Measurements from ENCODE around the gene HOXA10.

HOXA10 gene

DNA sequence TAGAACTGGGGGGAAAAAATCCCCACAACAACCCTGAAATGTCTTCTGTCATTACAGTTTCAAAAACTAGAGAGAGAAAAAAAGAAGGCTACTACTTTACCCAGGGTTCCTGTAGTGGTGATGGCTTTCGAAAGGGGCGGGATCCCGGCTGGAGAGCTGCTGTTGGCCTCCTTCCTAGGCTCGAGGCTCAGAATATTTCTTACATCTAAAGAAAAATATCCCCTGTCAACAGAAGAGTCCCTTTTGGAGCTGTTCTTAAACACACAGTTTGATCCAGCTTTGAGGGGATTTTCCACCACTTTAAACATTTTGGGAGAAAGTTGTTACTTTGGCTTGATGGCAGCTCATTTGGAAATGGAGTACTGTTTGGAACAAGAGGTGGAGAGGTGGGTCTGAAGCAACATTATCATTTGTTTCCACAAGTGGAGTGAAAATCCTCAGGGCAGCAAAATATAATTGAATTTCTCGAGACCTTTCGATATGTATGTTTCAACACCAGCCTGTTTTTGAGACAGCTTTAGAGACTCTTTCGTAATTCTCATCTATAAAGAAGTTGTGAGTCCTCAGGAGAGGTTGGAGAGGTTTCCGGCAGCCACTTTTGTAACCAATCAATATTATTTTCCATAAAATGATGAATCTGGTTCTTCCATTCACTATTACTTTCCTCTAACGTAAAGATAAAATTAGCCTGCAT lies 20.7 kb upstream of the HOXA10 start:
- H3K36me3 ChIP-seq (ENCODE audit: insufficient read depth, low read length), result no peaks in the 10 kb centered on the region
- H3K4me1 ChIP-seq (ENCODE audit: insufficient read depth, low read length), result peaks cover 15% of the 10 kb centered on the region
- H3K9me3 ChIP-seq (ENCODE audit: low read length), result no peaks in the 10 kb centered on the region
- H3K4me3 ChIP-seq (ENCODE audit: low read depth in 1 of 2, low read length in 2 of 2), result peak overlapping the region; percentile 9 to 92
- H3K27ac ChIP-seq (ENCODE audit: low read depth, low read length), result peak overlapping the region; percentile 97
- peak overlapping the region; percentile 94 for H3K9ac ChIP-seq (ENCODE audit: low read length)
- H3K27me3 ChIP-seq (ENCODE audit: control insufficient read depth in 1 of 2, insufficient read depth in 2 of 2, low read length in 2 of 2), result peaks cover 12 to 23% of the 10 kb centered on the region in 2 donors

DNA sequence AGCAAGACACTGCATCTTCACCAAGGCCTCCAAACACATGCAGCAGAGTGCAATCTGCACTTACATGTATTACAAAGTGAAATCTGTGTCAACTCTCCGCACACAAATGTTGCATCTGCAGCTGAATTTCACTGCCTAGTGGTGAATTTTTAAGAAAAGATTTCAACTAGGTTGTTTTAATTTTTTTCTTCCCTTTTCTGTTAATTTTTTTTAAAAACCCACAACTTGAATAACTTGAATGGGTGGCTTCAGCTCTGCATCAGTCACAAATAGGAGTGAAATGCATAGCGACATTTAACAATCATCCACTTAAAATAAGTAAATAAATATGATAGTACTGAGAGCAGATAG lies 19.9 kb upstream of the HOXA10 start:
- H3K4me3 ChIP-seq (ENCODE audit: low read depth in 1 of 2, low read length in 2 of 2), result peak overlapping the region; percentile 75 to 92
- H3K9me3 ChIP-seq (ENCODE audit: low read length), result no peaks in the 10 kb centered on the region
- peak overlapping the region; percentile 94 for H3K9ac ChIP-seq (ENCODE audit: low read length)
- H3K4me1 ChIP-seq (ENCODE audit: insufficient read depth, low read length), result peaks cover 20% of the 10 kb centered on the region
- H3K27ac ChIP-seq (ENCODE audit: low read depth, low read length), result peak overlapping the region; percentile 97
- peaks cover 12 to 20% of the 10 kb centered on the region in 2 donors for H3K27me3 ChIP-seq (ENCODE audit: control insufficient read depth in 1 of 2, insufficient read depth in 2 of 2, low read length in 2 of 2)
- H3K36me3 ChIP-seq (ENCODE audit: insufficient read depth, low read length), result no peaks in the 10 kb centered on the region

- H3K9ac ChIP-seq (ENCODE audit: low read length), result peak overlapping the region; percentile 94
- H3K27ac ChIP-seq (ENCODE audit: low read depth, low read length), result peak overlapping the region; percentile 97
- H3K9me3 ChIP-seq (ENCODE audit: low read length), result no peaks in the 10 kb centered on the region
- no peaks in the 10 kb centered on the region for H3K36me3 ChIP-seq (ENCODE audit: insufficient read depth, low read length)
- peaks cover 13 to 15% of the 10 kb centered on the region in 2 donors for H3K27me3 ChIP-seq (ENCODE audit: control insufficient read depth in 1 of 2, insufficient read depth in 2 of 2, low read length in 2 of 2)
- H3K4me1 ChIP-seq (ENCODE audit: insufficient read depth, low read length), result peaks cover 20% of the 10 kb centered on the region
- peak overlapping the region; percentile 75 to 92 for H3K4me3 ChIP-seq (ENCODE audit: low read depth in 1 of 2, low read length in 2 of 2)
These were observed 19.3 kb upstream of the HOXA10 start for GRCh38 chr7:27193335-27194001.

DNA sequence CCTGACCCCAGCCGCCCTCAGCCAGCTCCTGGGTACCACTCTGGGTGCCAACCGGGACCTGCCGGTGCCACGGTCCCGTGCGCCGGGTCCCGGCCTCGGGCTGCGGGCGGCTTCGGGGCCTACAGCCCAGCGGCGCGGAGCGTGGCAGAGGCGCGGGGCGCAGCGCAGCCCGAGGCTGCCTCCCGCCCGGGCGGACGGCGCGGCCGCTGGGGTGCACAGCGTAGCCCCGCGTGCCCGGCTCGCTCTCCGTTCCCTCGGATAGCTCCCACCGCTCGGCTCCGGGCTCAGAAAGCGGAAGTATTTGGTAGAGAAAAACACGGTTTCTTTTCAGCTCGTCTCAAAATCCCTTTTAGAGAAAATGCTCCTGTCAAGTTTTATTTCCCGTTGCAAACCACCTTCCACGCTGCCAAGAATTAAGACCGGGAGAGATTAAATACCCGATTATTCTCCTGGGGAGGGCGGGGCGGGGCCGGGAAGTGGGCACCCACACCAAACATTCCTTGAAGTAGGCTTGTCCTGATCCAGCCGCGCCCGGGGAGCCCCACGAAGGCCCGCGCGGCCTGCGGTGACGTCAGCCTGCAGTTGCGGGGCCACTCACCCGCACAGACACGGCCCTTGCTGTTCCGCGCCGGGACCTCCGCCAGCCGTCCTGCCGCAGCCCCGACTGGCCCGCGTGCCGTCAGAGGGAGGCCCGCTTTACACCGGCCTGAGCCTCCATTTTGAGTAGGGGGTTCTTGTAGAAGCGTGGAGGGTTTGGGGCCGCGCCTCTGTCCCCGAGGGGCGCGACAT lies 18.6 kb upstream of the HOXA10 start:
- H3K27me3 ChIP-seq (ENCODE audit: control insufficient read depth in 1 of 2, insufficient read depth in 2 of 2, low read length in 2 of 2), result peaks cover 9 to 12% of the 10 kb centered on the region in 2 donors
- peaks cover 20% of the 10 kb centered on the region for H3K4me1 ChIP-seq (ENCODE audit: insufficient read depth, low read length)
- peak overlapping the region; percentile 94 for H3K9ac ChIP-seq (ENCODE audit: low read length)
- no peaks in the 10 kb centered on the region for H3K36me3 ChIP-seq (ENCODE audit: insufficient read depth, low read length)
- H3K4me3 ChIP-seq (ENCODE audit: low read depth in 1 of 2, low read length in 2 of 2), result peak overlapping the region; percentile 75 to 92
- no peaks in the 10 kb centered on the region for H3K9me3 ChIP-seq (ENCODE audit: low read length)
- H3K27ac ChIP-seq (ENCODE audit: low read depth, low read length), result peak overlapping the region; percentile 97

- H3K9ac ChIP-seq (ENCODE audit: low read length), result peak overlapping the region; percentile 94
- H3K27ac ChIP-seq (ENCODE audit: low read depth, low read length), result peak overlapping the region; percentile 97
- H3K9me3 ChIP-seq (ENCODE audit: low read length), result no peaks in the 10 kb centered on the region
- peaks cover 5 to 12% of the 10 kb centered on the region in 2 donors for H3K27me3 ChIP-seq (ENCODE audit: control insufficient read depth in 1 of 2, insufficient read depth in 2 of 2, low read length in 2 of 2)
- H3K4me3 ChIP-seq (ENCODE audit: low read depth in 1 of 2, low read length in 2 of 2), result peak overlapping the region; percentile 75 to 92
- no peaks in the 10 kb centered on the region for H3K36me3 ChIP-seq (ENCODE audit: insufficient read depth, low read length)
- peaks cover 22% of the 10 kb centered on the region for H3K4me1 ChIP-seq (ENCODE audit: insufficient read depth, low read length)
These were observed 17.9 kb upstream of the HOXA10 start for GRCh38 chr7:27191833-27192545.

- peak overlapping the region; percentile 75 to 92 for H3K4me3 ChIP-seq (ENCODE audit: low read depth in 1 of 2, low read length in 2 of 2)
- no peaks in the 10 kb centered on the region for H3K9me3 ChIP-seq (ENCODE audit: low read length)
- peak overlapping the region; percentile 97 for H3K27ac ChIP-seq (ENCODE audit: low read depth, low read length)
- peak overlapping the region; percentile 94 for H3K9ac ChIP-seq (ENCODE audit: low read length)
- no peaks in the 10 kb centered on the region for H3K36me3 ChIP-seq (ENCODE audit: insufficient read depth, low read length)
- peaks cover 5 to 12% of the 10 kb centered on the region in 2 donors for H3K27me3 ChIP-seq (ENCODE audit: control insufficient read depth in 1 of 2, insufficient read depth in 2 of 2, low read length in 2 of 2)
- peaks cover 26% of the 10 kb centered on the region for H3K4me1 ChIP-seq (ENCODE audit: insufficient read depth, low read length)
These were observed 17.1 kb upstream of the HOXA10 start for GRCh38 chr7:27191161-27191731.

DNA sequence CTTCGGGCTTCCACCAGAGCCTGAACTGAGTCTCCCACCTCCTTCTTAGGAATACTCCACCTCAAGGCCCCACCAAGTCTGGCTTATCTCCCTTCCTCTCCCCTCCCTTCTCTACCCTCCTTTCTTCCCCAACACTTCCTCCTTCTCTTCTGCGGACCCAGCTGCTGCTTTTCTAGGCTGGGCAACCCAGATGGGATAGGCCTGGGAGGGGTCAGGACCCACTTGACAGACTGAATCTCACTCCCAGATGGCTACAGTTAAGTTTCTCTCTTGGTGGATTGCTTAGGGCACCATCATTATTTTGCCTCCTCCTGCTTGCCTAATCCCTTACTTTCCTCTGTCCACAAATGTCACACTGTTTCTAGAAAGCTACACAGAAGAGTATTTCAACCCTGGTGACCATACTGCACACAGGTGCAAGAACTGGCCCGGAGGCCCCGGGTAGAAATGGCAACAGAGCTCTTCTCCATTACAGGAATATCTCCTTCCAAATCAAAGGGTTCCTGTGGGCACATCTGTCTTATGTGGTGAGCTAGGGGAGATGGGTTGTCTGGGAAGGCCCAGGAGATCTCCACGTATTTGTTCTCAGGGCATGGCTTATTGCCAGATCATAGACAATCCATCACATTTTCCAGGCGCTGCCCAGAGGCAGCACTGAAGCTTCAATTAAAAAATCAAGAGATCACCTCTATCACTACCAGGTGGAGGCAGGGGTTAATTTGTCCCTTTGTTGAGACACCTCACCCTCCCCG lies 16.1 kb upstream of the HOXA10 start:
- peaks cover 26% of the 10 kb centered on the region for H3K4me1 ChIP-seq (ENCODE audit: insufficient read depth, low read length)
- no peaks in the 10 kb centered on the region for H3K9me3 ChIP-seq (ENCODE audit: low read length)
- no peaks in the 10 kb centered on the region for H3K36me3 ChIP-seq (ENCODE audit: insufficient read depth, low read length)
- peak overlapping the region; percentile 75 to 92 for H3K4me3 ChIP-seq (ENCODE audit: low read depth in 1 of 2, low read length in 2 of 2)
- peak overlapping the region; percentile 94 for H3K9ac ChIP-seq (ENCODE audit: low read length)
- H3K27me3 ChIP-seq (ENCODE audit: control insufficient read depth in 1 of 2, insufficient read depth in 2 of 2, low read length in 2 of 2), result peaks cover 5 to 12% of the 10 kb centered on the region in 2 donors
- H3K27ac ChIP-seq (ENCODE audit: low read depth, low read length), result peak overlapping the region; percentile 97

GRCh38 chr7:27189295-27189996 lies 15.3 kb upstream of the HOXA10 start:
- Histone ChIP-seq H3K36me3 (ENCODE audit: insufficient read depth, low read length) (no peaks in the 10 kb centered on the region), H3K4me1 (ENCODE audit: insufficient read depth, low read length) (peaks cover 26% of the 10 kb centered on the region), H3K27ac (ENCODE audit: low read depth, low read length) (peak overlapping the region; percentile 97), H3K27me3 (ENCODE audit: control insufficient read depth in 1 of 2, insufficient read depth in 2 of 2, low read length in 2 of 2) (peaks cover 5 to 12% of the 10 kb centered on the region in 2 donors), H3K9ac (ENCODE audit: low read length) (peak overlapping the region; percentile 94), H3K9me3 (ENCODE audit: low read length) (no peaks in the 10 kb centered on the region), H3K4me3 (ENCODE audit: low read depth in 1 of 2, low read length in 2 of 2) (peak overlapping the region; percentile 66 to 92)

- Histone ChIP-seq H3K4me3 (ENCODE audit: low read depth in 1 of 2, low read length in 2 of 2) (peak overlapping the region; percentile 66 to 92), H3K9me3 (ENCODE audit: low read length) (no peaks in the 10 kb centered on the region), H3K36me3 (ENCODE audit: insufficient read depth, low read length) (no peaks in the 10 kb centered on the region), H3K27me3 (ENCODE audit: control insufficient read depth in 1 of 2, insufficient read depth in 2 of 2, low read length in 2 of 2) (peaks cover 5 to 12% of the 10 kb centered on the region in 2 donors), H3K4me1 (ENCODE audit: insufficient read depth, low read length) (peaks cover 26% of the 10 kb centered on the region), H3K9ac (ENCODE audit: low read length) (peak overlapping the region; percentile 98), H3K27ac (ENCODE audit: low read depth, low read length) (peak overlapping the region; percentile 97)
These were observed 14.5 kb upstream of the HOXA10 start for GRCh38 chr7:27188386-27189294.

All from muscle layer of colon (tissue), 2 donors.